ENCODE data around the gene ISG15. TPM values are rescaled to one million over a fixed set of nuclear protein-coding genes. Genes with fewer than 3 reads are reported as not detected.

The ISG15 gene
- total RNA-seq, 1 experiment from 2014 or later, result 140 TPM

- Histone ChIP-seq H3K4me2 (ENCODE audit: low read length) (peak overlapping the region; percentile 98), H3K27ac (ENCODE audit: low read depth, low read length) (peak overlapping the region; percentile 99), H3K4me1 (ENCODE audit: control insufficient read depth in 1 of 2, insufficient read depth in 2 of 2, low read length in 2 of 2) (peaks cover 5 to 42% of the 10 kb centered on the region in 2 experiments; a peak in 3 of 4 replicates), H3K79me2 (ENCODE audit: insufficient read depth, low read length) (peaks cover 29% of the 10 kb centered on the region), H4K20me1 (ENCODE audit: insufficient read depth) (peaks cover 8% of the 10 kb centered on the region; the same call in 1 of the 2 replicates), H2AFZ (ENCODE audit: low read depth, low read length, poor library complexity, severe bottlenecking) (no peak overlapping the region), H3K36me3 (ENCODE audit: control insufficient read depth in 1 of 2, insufficient read depth in 2 of 2, low read length in 2 of 2) (no peaks in the 10 kb centered on the region), H3K27me3 (ENCODE audit: insufficient read depth, low read length) (no peaks in the 10 kb centered on the region), H3K9me3 (ENCODE audit: control insufficient read depth in 1 of 2, insufficient read depth in 1 of 2, low read depth in 1 of 2, low read length in 2 of 2) (no peaks in the 10 kb centered on the region; a peak in 1 of 4 replicates), H3K9ac (ENCODE audit: low read length) (peak overlapping the region; percentile 100), H3K4me3 (replicated peaks in 1 of 2; ENCODE audit: low read depth in 1 of 2, low read length in 2 of 2) (peak overlapping the region in 1 of 2 experiments; percentile 83; a peak in 1 of 4 replicates), H3K9me2 (ENCODE audit: insufficient read depth) (no peaks in the 10 kb centered on the region)
- ChIA-PET RAD21 (ENCODE audit: low non-redundant PET in 1 of 2, low total read pairs in 2 of 2, uncharacterized antibody in 2 of 2, unreplicated experiment in 2 of 2) (no interaction called here), CTCF (interaction anchor here (1.0 kb wide), 1 partner anchor 13 kb away, joined by 4 read pairs; no protein-coding TSS in a partner anchor), POLR2A (interaction anchor here (1.8 kb wide), 1 partner anchor 17 kb away, joined by 5 read pairs; the partner anchor contains the start of gene ISG15)
- intact Hi-C loops (cut with micrococcal nuclease), result no loop called here
- ATAC-seq (no peak), DNase-seq (ENCODE audit: low read depth, low spot score) (no peak)
- TF ChIP-seq JUND (IDR thresholded peaks at IDR 0.05) (no peak), POLR2AphosphoS5 (IDR thresholded peaks at IDR 0.05; ENCODE audit: low read depth, low read length) (0 out of 2 replicates have a peak, but pooled peaks have one; percentile 9), CTCF (IDR thresholded peaks at IDR 0.05 in 2 of 3, conservative IDR thresholded peaks at IDR 0.05 in 1 of 3; ENCODE audit: borderline replicate concordance in 1 of 3, insufficient read depth in 1 of 3, low read depth in 2 of 3, low read length in 2 of 3) (no peak), ELF1 (IDR thresholded peaks at IDR 0.05; ENCODE audit: borderline replicate concordance, low read depth) (no peak), REST (IDR thresholded peaks at IDR 0.05; ENCODE audit: low read depth) (no peak)
- BruUV-seq (replicated peaks), result TSS peak; percentile 49
Measured at GRCh38 chr1:996851-997712, 16.2 kb upstream of the ISG15 start.
